BLaER1 treated with 17β-estradiol and CSF1 and Interleukin-3, amounts not matched to agents 10 nM and 100 nM (cell line): ENCODE data around the gene G2E3.

Experiments used
- H3K27ac ChIP-seq, 11 experiments: shearing (Covaris generic); formaldehyde crosslinking; 2 replicates each; pipeline ENCODE4 v1.8.1; 2022
- H3K27me3 ChIP-seq, 11 experiments: shearing (Covaris generic); formaldehyde crosslinking; 2 replicates each; pipeline ENCODE4 v1.8.1; 2022
- H3K36me3 ChIP-seq, 11 experiments: shearing (Covaris generic); formaldehyde crosslinking; 2 replicates each; pipeline ENCODE4 v1.8.1; 2022
- H3K4me1 ChIP-seq, 10 experiments: shearing (Covaris generic); formaldehyde crosslinking; 2 replicates each; pipeline ENCODE4 v1.8.1; 2022
- H3K4me2 ChIP-seq, 11 experiments: shearing (Covaris generic); formaldehyde crosslinking; 2 replicates each; pipeline ENCODE4 v1.8.1; 2022
- H3K4me3 ChIP-seq, 10 experiments: shearing (Covaris generic); formaldehyde crosslinking; 2 replicates each; pipeline ENCODE4 v1.8.1; 2022
- H3K9ac ChIP-seq, 11 experiments: shearing (Covaris generic); formaldehyde crosslinking; 2 replicates each; pipeline ENCODE4 v1.8.1; 2022
- H3K9me3 ChIP-seq, 11 experiments: shearing (Covaris generic); formaldehyde crosslinking; replicated peaks in 1 of 11; 2 replicates each; pipeline ENCODE4 v1.8.1; 2022
- H4K20me1 ChIP-seq, 11 experiments: shearing (Covaris generic); formaldehyde crosslinking; 2 replicates each; pipeline ENCODE4 v1.8.1; 2022
- Cebpa-rat ChIP-seq, 11 experiments: shearing (Covaris generic); IDR thresholded peaks; 2 replicates each; pipeline ENCODE4 v1.8.1; 2022

The G2E3 gene

GRCh38 chr14:30553311-30553989, 5.5 kb upstream of the G2E3 start:
- Histone ChIP-seq H4K20me1 (no peaks in the 10 kb centered on the region), H3K4me2 (no peak overlapping the region), H3K9ac (no peak overlapping the region), H3K36me3 (no peaks in the 10 kb centered on the region), H3K27ac (no peak overlapping the region), H3K9me3 (no peaks in the 10 kb centered on the region), H3K4me3 (no peak overlapping the region), H3K27me3 (peaks cover 0 to 4% (median 0%) of the 10 kb centered on the region in 11 experiments; a peak in 3 of 22 replicates), H3K4me1 (peaks cover 0 to 5% (median 4%) of the 10 kb centered on the region in 10 experiments; a peak in 8 of 20 replicates)
- TF ChIP-seq Cebpa-rat (IDR thresholded peaks at IDR 0.05), result no peak

DNA sequence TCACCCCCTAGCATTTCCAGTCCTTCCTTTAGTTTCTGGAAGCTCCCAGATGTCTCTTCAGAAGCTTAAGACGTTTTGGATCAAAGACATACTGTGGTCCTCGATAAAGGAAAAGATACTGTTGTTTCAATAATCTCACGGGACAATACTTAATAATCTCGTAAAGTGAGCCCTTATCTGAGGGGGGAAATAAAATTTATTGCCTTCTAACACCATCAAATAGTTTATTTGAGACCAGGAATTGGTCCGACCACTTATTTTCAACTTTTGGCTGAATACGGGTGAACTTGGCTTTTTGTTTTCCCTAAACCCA, 640 bp upstream of the G2E3 start:
- peaks cover 17 to 26% (median 20%) of the 10 kb centered on the region in 10 experiments for H3K4me1 ChIP-seq
- peak overlapping the region; percentile 74 to 97 (median 86) for H3K4me3 ChIP-seq
- TF ChIP-seq Cebpa-rat (IDR thresholded peaks at IDR 0.05), result no peak
- H3K27ac ChIP-seq, result peak overlapping the region; percentile 84 to 95 (median 91); a peak in 18 of 22 replicates
- peaks cover 9 to 27% (median 20%) of the 10 kb centered on the region in 11 experiments; a peak in 21 of 22 replicates for H3K36me3 ChIP-seq
- peaks cover 0 to 8% (median 0%) of the 10 kb centered on the region in 11 experiments; a peak in 3 of 22 replicates for H3K27me3 ChIP-seq
- peaks cover 0 to 38% (median 27%) of the 10 kb centered on the region in 11 experiments; a peak in 14 of 22 replicates for H4K20me1 ChIP-seq
- H3K9me3 ChIP-seq, result peaks cover 7 to 18% (median 12%) of the 10 kb centered on the region in 11 experiments; a peak in 17 of 22 replicates
- peak overlapping the region; percentile 88 to 95 (median 92) for H3K9ac ChIP-seq
- H3K4me2 ChIP-seq, result peak overlapping the region; percentile 80 to 93 (median 85)

DNA sequence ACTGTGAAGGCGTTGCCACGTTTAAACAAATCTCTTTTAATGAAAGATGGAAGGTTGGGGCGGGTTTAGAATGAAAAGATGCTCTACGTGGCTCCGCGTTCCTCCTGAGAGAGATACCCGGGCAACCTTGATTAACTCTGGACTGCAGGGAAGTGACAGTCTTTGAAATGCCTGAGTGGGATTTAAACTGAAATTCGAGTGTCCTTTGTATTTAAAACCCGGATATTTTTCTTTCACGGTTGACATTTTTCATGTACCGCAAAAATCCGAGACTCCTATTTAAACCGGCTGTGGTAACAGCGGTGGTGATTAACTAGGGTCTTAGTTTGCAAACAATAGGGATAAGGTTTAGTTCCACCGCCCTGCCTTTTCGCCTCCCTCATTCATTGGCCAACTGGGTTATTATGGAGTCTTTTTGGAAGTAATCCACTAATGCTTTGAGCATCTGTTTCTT, 707 bp downstream of the G2E3 start:
- H3K27ac ChIP-seq, result peak overlapping the region; percentile 84 to 95 (median 91)

GRCh38 chr14:30560581-30560980, 1.6 kb downstream of the G2E3 start:
- Histone ChIP-seq H3K27me3 (peaks cover 0 to 8% (median 0%) of the 10 kb centered on the region in 11 experiments; a peak in 3 of 22 replicates), H3K36me3 (peaks cover 19 to 49% (median 37%) of the 10 kb centered on the region in 11 experiments), H3K4me1 (peaks cover 17 to 26% (median 20%) of the 10 kb centered on the region in 10 experiments), H3K4me2 (peak overlapping the region; percentile 80 to 93 (median 86)), H3K27ac (0 out of 22 replicates have a peak overlapping the region, but pooled peaks of 2 of the 11 experiments have one; percentile 89 to 91), H3K9ac (peak overlapping the region; percentile 88 to 95 (median 92); a peak in 19 of 22 replicates), H3K9me3 (peaks cover 7 to 40% (median 32%) of the 10 kb centered on the region in 11 experiments; a peak in 20 of 22 replicates), H4K20me1 (peaks cover 0 to 56% (median 40%) of the 10 kb centered on the region in 11 experiments; a peak in 15 of 22 replicates), H3K4me3 (peak overlapping the region; percentile 74 to 97 (median 86))
- no peak for TF ChIP-seq Cebpa-rat (IDR thresholded peaks at IDR 0.05)

More for the DNA sequence above, 707 bp downstream of the G2E3 start:
- Histone ChIP-seq H3K4me1 (peaks cover 17 to 26% (median 20%) of the 10 kb centered on the region in 10 experiments), H4K20me1 (peaks cover 0 to 51% (median 35%) of the 10 kb centered on the region in 11 experiments; a peak in 15 of 22 replicates), H3K36me3 (peaks cover 19 to 40% (median 32%) of the 10 kb centered on the region in 11 experiments), H3K4me3 (peak overlapping the region; percentile 74 to 97 (median 86)), H3K27me3 (peaks cover 0 to 8% (median 0%) of the 10 kb centered on the region in 11 experiments; a peak in 3 of 22 replicates), H3K9me3 (peaks cover 7 to 31% (median 24%) of the 10 kb centered on the region in 11 experiments; a peak in 20 of 22 replicates), H3K9ac (peak overlapping the region; percentile 88 to 95 (median 92)), H3K4me2 (peak overlapping the region; percentile 80 to 93 (median 86))
- no peak for TF ChIP-seq Cebpa-rat (IDR thresholded peaks at IDR 0.05)

- Histone ChIP-seq H3K9me3 (peaks cover 7 to 74% (median 53%) of the 10 kb centered on the region in 11 experiments; a peak in 20 of 22 replicates), H3K27me3 (no peaks in the 10 kb centered on the region), H3K9ac (no peak overlapping the region), H4K20me1 (peaks cover 5 to 91% (median 53%) of the 10 kb centered on the region in 11 experiments; a peak in 19 of 22 replicates), H3K27ac (no peak overlapping the region), H3K36me3 (peaks cover 24 to 68% (median 57%) of the 10 kb centered on the region in 11 experiments), H3K4me2 (no peak overlapping the region), H3K4me1 (peaks cover 10 to 19% (median 16%) of the 10 kb centered on the region in 10 experiments), H3K4me3 (no peak overlapping the region)
- TF ChIP-seq Cebpa-rat (IDR thresholded peaks at IDR 0.05), result no peak
These were observed 5.4 kb downstream of the G2E3 start for GRCh38 chr14:30564235-30564867.

DNA sequence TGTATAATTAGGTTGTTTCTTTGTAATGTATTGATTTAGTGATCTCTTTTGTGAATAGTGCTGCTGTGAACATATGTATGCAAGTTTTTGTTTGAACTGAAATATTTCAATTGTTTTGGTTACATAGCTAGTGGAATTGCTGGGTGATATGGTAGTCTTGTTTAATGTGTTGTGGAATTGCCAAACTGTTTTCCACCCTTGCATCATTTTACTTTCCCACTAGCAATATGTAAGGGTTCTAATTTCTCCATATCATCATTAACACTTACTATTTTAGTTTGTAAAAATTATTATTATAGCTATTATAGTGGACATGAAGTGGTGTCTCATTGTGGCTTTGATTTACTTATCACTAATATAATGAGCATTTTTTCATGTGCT, 5.9 kb downstream of the G2E3 start:
- Histone ChIP-seq H3K4me2 (no peak overlapping the region), H3K27me3 (no peaks in the 10 kb centered on the region), H3K36me3 (peaks cover 24 to 73% (median 62%) of the 10 kb centered on the region in 11 experiments), H4K20me1 (peaks cover 10 to 93% (median 56%) of the 10 kb centered on the region in 11 experiments; a peak in 19 of 22 replicates), H3K4me3 (no peak overlapping the region), H3K27ac (no peak overlapping the region), H3K9me3 (peaks cover 7 to 80% (median 59%) of the 10 kb centered on the region in 11 experiments; a peak in 20 of 22 replicates), H3K9ac (no peak overlapping the region), H3K4me1 (peaks cover 10 to 19% (median 16%) of the 10 kb centered on the region in 10 experiments)
- no peak for TF ChIP-seq Cebpa-rat (IDR thresholded peaks at IDR 0.05)

DNA sequence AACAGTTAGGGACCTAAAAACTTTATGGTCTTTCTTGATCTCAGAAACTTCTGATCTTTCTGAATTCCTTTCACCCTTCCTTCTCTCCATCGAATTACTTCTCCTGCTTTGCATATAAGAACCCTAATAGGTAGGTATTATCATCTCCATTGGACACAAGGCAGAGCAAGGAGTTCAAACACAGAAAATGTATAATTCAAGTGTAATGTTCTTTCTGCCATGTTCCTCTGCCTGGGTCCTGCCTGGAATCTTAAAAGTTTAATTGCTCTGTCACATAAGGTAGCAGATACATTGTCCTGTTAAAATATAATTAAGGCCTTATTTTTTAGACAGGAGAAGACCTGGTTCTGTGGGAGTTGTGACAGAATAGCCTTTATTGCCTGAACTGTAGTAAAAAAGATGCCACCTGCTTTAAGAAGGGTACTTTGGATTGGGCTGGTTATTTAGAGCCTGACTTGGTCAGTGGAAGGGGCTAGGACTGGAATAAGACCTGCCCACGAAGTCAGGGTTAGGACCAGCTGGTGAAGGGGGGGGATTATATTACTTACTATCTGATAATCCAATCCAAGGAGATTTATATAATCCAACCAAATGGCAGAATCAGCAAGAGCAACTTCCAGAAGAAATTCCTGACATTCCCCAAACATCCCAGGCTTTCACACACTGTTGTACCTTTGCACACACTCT, 10.4 kb downstream of the G2E3 start:
- H3K4me3 ChIP-seq, result no peak overlapping the region
- H3K9me3 ChIP-seq, result peaks cover 0 to 91% (median 58%) of the 10 kb centered on the region in 11 experiments; a peak in 19 of 22 replicates
- H3K27me3 ChIP-seq, result no peaks in the 10 kb centered on the region
- H3K36me3 ChIP-seq, result peaks cover 10 to 79% (median 53%) of the 10 kb centered on the region in 11 experiments; a peak in 21 of 22 replicates
- H3K4me1 ChIP-seq, result peaks cover 0 to 14% (median 0%) of the 10 kb centered on the region in 10 experiments; a peak in 2 of 20 replicates
- no peak overlapping the region for H3K27ac ChIP-seq
- H3K9ac ChIP-seq, result no peak overlapping the region
- no peak overlapping the region for H3K4me2 ChIP-seq
- TF ChIP-seq Cebpa-rat (IDR thresholded peaks at IDR 0.05), result no peak
- peaks cover 9 to 96% (median 63%) of the 10 kb centered on the region in 11 experiments; a peak in 19 of 22 replicates for H4K20me1 ChIP-seq

- H3K4me2 ChIP-seq, result no peak overlapping the region
- no peak overlapping the region for H3K4me3 ChIP-seq
- peaks cover 9 to 79% (median 53%) of the 10 kb centered on the region in 11 experiments; a peak in 21 of 22 replicates for H3K36me3 ChIP-seq
- H3K9me3 ChIP-seq, result peaks cover 0 to 91% (median 60%) of the 10 kb centered on the region in 11 experiments; a peak in 19 of 22 replicates
- peaks cover 9 to 96% (median 63%) of the 10 kb centered on the region in 11 experiments; a peak in 18 of 22 replicates for H4K20me1 ChIP-seq
- no peak for TF ChIP-seq Cebpa-rat (IDR thresholded peaks at IDR 0.05)
- H3K4me1 ChIP-seq, result peaks cover 0 to 20% (median 0%) of the 10 kb centered on the region in 10 experiments; a peak in 2 of 20 replicates
- H3K27ac ChIP-seq, result no peak overlapping the region
- H3K27me3 ChIP-seq, result no peaks in the 10 kb centered on the region
- H3K9ac ChIP-seq, result no peak overlapping the region
These were observed 10.9 kb downstream of the G2E3 start for GRCh38 chr14:30569903-30570226.
